Progenitor cell of endocrine pancreas (in vitro differentiated cells): ENCODE data around the gene PNMT. TPM values are rescaled to one million over a fixed set of nuclear protein-coding genes. Genes with fewer than 3 reads are reported as not detected.

Experiments used
- DNase-seq: peaks from one replicate; pipeline ENCODE4 v3.0.0; 2021; ENCODE audit warnings: low spot score; ENCODE audit not compliant: unreplicated experiment
- H3K27ac Mint-ChIP-seq: 2 replicates; pipeline ENCODE4 v1.8.0; 2021; ENCODE audit warnings: mild to moderate bottlenecking, moderate library complexity, mixed read lengths
- H3K27me3 Mint-ChIP-seq: 2 replicates; pipeline ENCODE4 v1.8.0; 2021; ENCODE audit warnings: mixed read lengths
- H3K36me3 Mint-ChIP-seq: 2 replicates; pipeline ENCODE4 v1.8.0; 2022; ENCODE audit warnings: mixed read lengths; ENCODE audit not compliant: insufficient read depth
- H3K4me1 Mint-ChIP-seq: 2 replicates; pipeline ENCODE4 v1.8.0; 2021; ENCODE audit warnings: low read depth, mixed read lengths
- H3K4me3 Mint-ChIP-seq: 2 replicates; pipeline ENCODE4 v1.8.0; 2021; ENCODE audit warnings: low read depth, mild to moderate bottlenecking, moderate library complexity, mixed read lengths
- H3K9me3 Mint-ChIP-seq: 2 replicates; pipeline ENCODE4 v1.8.0; 2021; ENCODE audit warnings: low read depth, mixed read lengths
- CTCF ChIP-seq: fragments of 200-600 bp; sonication (generic); IDR thresholded peaks from one replicate; pipeline ENCODE4 v1.5.0; 2021; ENCODE audit warnings: antibody characterized with exemption, mild to moderate bottlenecking; ENCODE audit not compliant: unreplicated experiment
- total RNA-seq: library from RNA; stranded (reverse); gene quantifications from 2 replicates; pipeline ENCODE4 v1.2.1, GENCODE V29; 2021

The PNMT gene
- total RNA-seq, 1 donor from 2014 or later = 2.5 TPM

- no peaks in the 10 kb centered on the region for H3K9me3 Mint-ChIP-seq
These were observed 45.8 kb upstream of the PNMT start for GRCh38 chr17:39622380-39623006.

GRCh38 chr17:39623356-39623950 is 44.8 kb upstream of the PNMT start:
- Mint-ChIP-seq H3K27ac (no peak overlapping the region), H3K4me3 (no peak overlapping the region), H3K36me3 (no peaks in the 10 kb centered on the region), H3K4me1 (peaks cover 7% of the 10 kb centered on the region), H3K9me3 (no peaks in the 10 kb centered on the region), H3K27me3 (peaks cover 69% of the 10 kb centered on the region)
- DNase-seq = peak; percentile 85
- TF ChIP-seq CTCF = peak; percentile 86

More at GRCh38 chr17:39622380-39623006, 45.8 kb upstream of the PNMT start:
- no peak for TF ChIP-seq CTCF
- DNase-seq = no peak
- no peak overlapping the region for H3K27ac Mint-ChIP-seq
- no peak overlapping the region for H3K4me3 Mint-ChIP-seq
- H3K36me3 Mint-ChIP-seq = no peaks in the 10 kb centered on the region
- peaks cover 65% of the 10 kb centered on the region for H3K27me3 Mint-ChIP-seq
- peaks cover 5% of the 10 kb centered on the region for H3K4me1 Mint-ChIP-seq

- no peak for DNase-seq
- peaks cover 68% of the 10 kb centered on the region for H3K27me3 Mint-ChIP-seq
- H3K4me1 Mint-ChIP-seq = peaks cover 7% of the 10 kb centered on the region
- H3K27ac Mint-ChIP-seq = no peak overlapping the region
- no peak overlapping the region for H3K4me3 Mint-ChIP-seq
- H3K36me3 Mint-ChIP-seq = no peaks in the 10 kb centered on the region
- no peak for TF ChIP-seq CTCF
- no peaks in the 10 kb centered on the region for H3K9me3 Mint-ChIP-seq
These were observed 43.9 kb upstream of the PNMT start for GRCh38 chr17:39624313-39624712.

- Mint-ChIP-seq H3K4me1 (peaks cover 7% of the 10 kb centered on the region), H3K9me3 (no peaks in the 10 kb centered on the region), H3K36me3 (no peaks in the 10 kb centered on the region), H3K27ac (no peak overlapping the region), H3K4me3 (no peak overlapping the region), H3K27me3 (peaks cover 68% of the 10 kb centered on the region)
- no peak for DNase-seq
- TF ChIP-seq CTCF = no peak
These were observed 43.0 kb upstream of the PNMT start for GRCh38 chr17:39625198-39625785.

GRCh38 chr17:39626171-39627046 is 41.8 kb upstream of the PNMT start, which contains the start of gene PPP1R1B:
PPP1R1B (plus strand) TSS chr17:39626952; CDS start chr17:39627393, 441 bp downstream.
- H3K4me1 Mint-ChIP-seq = peaks cover 10% of the 10 kb centered on the region
- no peak within 1 kb of the TSS for H3K27ac Mint-ChIP-seq
- H3K36me3 Mint-ChIP-seq = no peaks in the 10 kb centered on the region
- H3K27me3 Mint-ChIP-seq = peaks cover 70% of the 10 kb centered on the region
- no peaks in the 10 kb centered on the region for H3K9me3 Mint-ChIP-seq
- DNase-seq = no peak
- no peak for TF ChIP-seq CTCF
- H3K4me3 Mint-ChIP-seq = peak within 1 kb of the TSS; percentile 46
